Measurements from ENCODE around the gene CYP2W1.

Gene CYP2W1

GRCh38 chr7:964401-965231 is 18.4 kb upstream of the CYP2W1 start:
- peak overlapping the region; percentile 92 for H3K4me2 ChIP-seq

GRCh38 chr7:966291-967069 is 16.5 kb upstream of the CYP2W1 start:
- Histone ChIP-seq H4K20me1 (peaks cover 64% of the 10 kb centered on the region), H3K9me3 (no peaks in the 10 kb centered on the region), H3K4me1 (peaks cover 100% of the 10 kb centered on the region), H3K4me2 (peak overlapping the region; percentile 92), H3K4me3 (peak overlapping the region; percentile 36), H3K27me3 (no peaks in the 10 kb centered on the region; the same call in 1 of the 2 replicates), H3K36me3 (peaks cover 53% of the 10 kb centered on the region), H3K9ac (peak overlapping the region; percentile 69), H3K27ac (peak overlapping the region; percentile 83)
- TF ChIP-seq Cebpa-rat (IDR thresholded peaks at IDR 0.05) = no peak

More at GRCh38 chr7:964401-965231, 18.4 kb upstream of the CYP2W1 start:
- H3K9ac ChIP-seq = peak overlapping the region; percentile 67
- H3K4me3 ChIP-seq = peak overlapping the region; percentile 47; the same call in 1 of the 2 replicates
- H3K36me3 ChIP-seq = peaks cover 34% of the 10 kb centered on the region
- H3K9me3 ChIP-seq = no peaks in the 10 kb centered on the region
- TF ChIP-seq Cebpa-rat (IDR thresholded peaks at IDR 0.05) = no peak
- peaks cover 100% of the 10 kb centered on the region for H3K4me1 ChIP-seq
- peak overlapping the region; percentile 83 for H3K27ac ChIP-seq
- peaks cover 55% of the 10 kb centered on the region for H4K20me1 ChIP-seq
- H3K27me3 ChIP-seq = no peaks in the 10 kb centered on the region; the same call in 1 of the 2 replicates

- Histone ChIP-seq H3K27ac (peak overlapping the region; percentile 83), H3K4me3 (peak overlapping the region; percentile 36; the same call in 1 of the 2 replicates), H3K4me1 (peaks cover 100% of the 10 kb centered on the region), H3K36me3 (peaks cover 63% of the 10 kb centered on the region), H4K20me1 (peaks cover 64% of the 10 kb centered on the region), H3K27me3 (no peaks in the 10 kb centered on the region), H3K9me3 (no peaks in the 10 kb centered on the region), H3K9ac (peak overlapping the region; percentile 69), H3K4me2 (peak overlapping the region; percentile 92)
- TF ChIP-seq Cebpa-rat (IDR thresholded peaks at IDR 0.05) = no peak
These were observed 15.5 kb upstream of the CYP2W1 start for GRCh38 chr7:967361-968082.

GRCh38 chr7:968205-969105 is 14.5 kb upstream of the CYP2W1 start:
- no peak for TF ChIP-seq Cebpa-rat (IDR thresholded peaks at IDR 0.05)
- Histone ChIP-seq H3K27me3 (no peaks in the 10 kb centered on the region), H3K27ac (peak overlapping the region; percentile 83), H3K4me1 (peaks cover 100% of the 10 kb centered on the region), H3K9me3 (no peaks in the 10 kb centered on the region), H3K4me3 (no peak overlapping the region), H4K20me1 (peaks cover 70% of the 10 kb centered on the region), H3K36me3 (peaks cover 73% of the 10 kb centered on the region), H3K9ac (peak overlapping the region; percentile 69), H3K4me2 (peak overlapping the region; percentile 92)

- H3K27ac ChIP-seq = peak overlapping the region; percentile 66
These were observed 13.6 kb upstream of the CYP2W1 start for GRCh38 chr7:969403-969802.

GRCh38 chr7:970744-971143 is 12.2 kb upstream of the CYP2W1 start:
- no peak overlapping the region; the same call in 1 of the 2 replicates for H3K4me3 ChIP-seq
- H3K9ac ChIP-seq = peak overlapping the region; percentile 97
- peaks cover 73% of the 10 kb centered on the region for H4K20me1 ChIP-seq
- peak overlapping the region; percentile 98 for H3K27ac ChIP-seq
- H3K4me1 ChIP-seq = peaks cover 87% of the 10 kb centered on the region
- peaks cover 74% of the 10 kb centered on the region for H3K36me3 ChIP-seq
- no peaks in the 10 kb centered on the region for H3K27me3 ChIP-seq
- peak overlapping the region; percentile 92 for H3K4me2 ChIP-seq
- no peaks in the 10 kb centered on the region for H3K9me3 ChIP-seq
- TF ChIP-seq Cebpa-rat (IDR thresholded peaks at IDR 0.05) = no peak

More at GRCh38 chr7:969403-969802, 13.6 kb upstream of the CYP2W1 start:
- peak overlapping the region; percentile 44; the same call in 1 of the 2 replicates for H3K9ac ChIP-seq
- peak overlapping the region; percentile 92 for H3K4me2 ChIP-seq
- H3K4me3 ChIP-seq = no peak overlapping the region
- peaks cover 98% of the 10 kb centered on the region for H3K4me1 ChIP-seq
- H3K36me3 ChIP-seq = peaks cover 74% of the 10 kb centered on the region
- no peak for TF ChIP-seq Cebpa-rat (IDR thresholded peaks at IDR 0.05)
- no peaks in the 10 kb centered on the region for H3K9me3 ChIP-seq
- peaks cover 73% of the 10 kb centered on the region for H4K20me1 ChIP-seq
- no peaks in the 10 kb centered on the region for H3K27me3 ChIP-seq

- peak overlapping the region; percentile 97 for H3K9ac ChIP-seq
- peaks cover 59% of the 10 kb centered on the region for H4K20me1 ChIP-seq
- peaks cover 65% of the 10 kb centered on the region for H3K36me3 ChIP-seq
- H3K9me3 ChIP-seq = no peaks in the 10 kb centered on the region
- H3K27me3 ChIP-seq = no peaks in the 10 kb centered on the region
- peak overlapping the region; percentile 98 for H3K27ac ChIP-seq
- peak overlapping the region; percentile 96 for H3K4me3 ChIP-seq
- H3K4me1 ChIP-seq = peaks cover 87% of the 10 kb centered on the region
- peak overlapping the region; percentile 92 for H3K4me2 ChIP-seq
- no peak for TF ChIP-seq Cebpa-rat (IDR thresholded peaks at IDR 0.05)
These were observed 10.9 kb upstream of the CYP2W1 start for GRCh38 chr7:972110-972509.

GRCh38 chr7:972676-973309 is 10.2 kb upstream of the CYP2W1 start:
- H3K9me3 ChIP-seq = no peaks in the 10 kb centered on the region
- peaks cover 52% of the 10 kb centered on the region for H4K20me1 ChIP-seq
- peaks cover 58% of the 10 kb centered on the region for H3K36me3 ChIP-seq

More at GRCh38 chr7:972676-973309, 10.2 kb upstream of the CYP2W1 start:
- peak; percentile 38; the same call in 1 of the 2 replicates for TF ChIP-seq Cebpa-rat (IDR thresholded peaks at IDR 0.05)
- Histone ChIP-seq H3K4me1 (peaks cover 87% of the 10 kb centered on the region), H3K27me3 (no peaks in the 10 kb centered on the region), H3K27ac (peak overlapping the region; percentile 98), H3K4me2 (peak overlapping the region; percentile 92), H3K9ac (peak overlapping the region; percentile 97), H3K4me3 (peak overlapping the region; percentile 96)
